NCI-H526 (cell line): ENCODE results near the gene ZFP36.
"Not testable (repeated sequence)": the region's sequence is repeated elsewhere in the genome, so short reads cannot be mapped to it uniquely, and the experiment has no call there.

Experiments
- DNase-seq, 2 experiments: peaks; one replicate each; lab custom pipeline; 2025; lab: John Stamatoyannopoulos, UW

The ZFP36 gene

GRCh38 chr19:39406656-39407409 is at the start of gene ZFP36:
Gene ZFP36 (plus strand): TSS chr19:39406847. CDS start chr19:39406905, 58 bp downstream.
- peak; percentile 63 to 91 for DNase-seq

- no peak for DNase-seq
These were observed 47.6 kb upstream of the ZFP36 start for GRCh38 chr19:39359026-39359425.

GRCh38 chr19:39360599-39360998 is 46.0 kb upstream of the ZFP36 start:
- DNase-seq = no peak

- no peak for DNase-seq
These were observed 43.7 kb upstream of the ZFP36 start for GRCh38 chr19:39362682-39363657.

- DNase-seq = no peak
These were observed 42.7 kb upstream of the ZFP36 start for GRCh38 chr19:39363901-39364457.

GRCh38 chr19:39365531-39365930 is 41.1 kb upstream of the ZFP36 start:
- DNase-seq = no peak

- DNase-seq = no peak
These were observed 37.4 kb upstream of the ZFP36 start for GRCh38 chr19:39369200-39369599.

- no peak for DNase-seq
These were observed 35.9 kb upstream of the ZFP36 start for GRCh38 chr19:39370735-39371134.

GRCh38 chr19:39372047-39372802 is 34.4 kb upstream of the ZFP36 start:
- no peak for DNase-seq

- no peak for DNase-seq
These were observed 33.7 kb upstream of the ZFP36 start for GRCh38 chr19:39372941-39373340.

- no peak for DNase-seq
These were observed 30.7 kb upstream of the ZFP36 start for GRCh38 chr19:39375929-39376328.

- no peak for DNase-seq
These were observed 29.0 kb upstream of the ZFP36 start for GRCh38 chr19:39377373-39378362.

GRCh38 chr19:39379366-39379765 is 27.3 kb upstream of the ZFP36 start:
- not testable (repeated sequence) for DNase-seq

- DNase-seq = no peak
These were observed 26.7 kb upstream of the ZFP36 start for GRCh38 chr19:39379865-39380396.

GRCh38 chr19:39380521-39381502 is 25.8 kb upstream of the ZFP36 start:
- no peak for DNase-seq

- no peak for DNase-seq
These were observed 24.6 kb upstream of the ZFP36 start for GRCh38 chr19:39381910-39382611.

GRCh38 chr19:39382991-39383828 is 23.4 kb upstream of the ZFP36 start:
- no peak for DNase-seq
